Astrocyte (in vitro differentiated cells and primary cell): ENCODE data around the gene DCUN1D1.

ENCODE experiments used
- CTCF ChIP-seq: IDR thresholded peaks from 2 replicates; pipeline ENCODE4 v1.5.1; 2011; ENCODE audit warnings: low read depth, mild to moderate bottlenecking, inconsistent platforms, low read length, moderate library complexity; ENCODE audit not compliant: insufficient read depth
- EZH2 ChIP-seq: IDR thresholded peaks from 2 replicates; pipeline ENCODE4 v1.6.1; 2012; ENCODE audit warnings: mild to moderate bottlenecking, low read length, inconsistent platforms; ENCODE audit not compliant: insufficient read depth

GRCh38 chr3:182965861-182966366 is 14.4 kb downstream of the DCUN1D1 start:
- TF ChIP-seq CTCF (no peak), EZH2 (no peak)
